Measurements from ENCODE around the gene KLHL4. TPM values are rescaled to one million over a fixed set of nuclear protein-coding genes. Genes with fewer than 3 reads are reported as not detected.
"Not testable (repeated sequence)": the region's sequence is repeated elsewhere in the genome, so short reads cannot be mapped to it uniquely, and the experiment has no call there.

The KLHL4 gene
- total and polyA plus RNA-seq, 4 donors = 0.19 to 0.70 (median 0.46) TPM

- Histone ChIP-seq H3K9ac (ENCODE audit: low read depth in 1 of 2, low read length in 2 of 2) (no peak overlapping the region), H3K27me3 (ENCODE audit: control insufficient read depth in 4 of 4, insufficient read depth in 4 of 4, low read length in 3 of 4) (no peaks in the 10 kb centered on the region), H3K36me3 (ENCODE audit: control insufficient read depth in 4 of 4, insufficient read depth in 3 of 4, low read depth in 1 of 4, low read length in 3 of 4) (no peaks in the 10 kb centered on the region), H3K4me1 (ENCODE audit: control insufficient read depth in 4 of 4, insufficient read depth in 4 of 4, low read length in 3 of 4) (no peaks in the 10 kb centered on the region), H3K4me3 (ENCODE audit: low read depth in 1 of 3, low read length in 3 of 3) (no peak overlapping the region), H3K9me3 (ENCODE audit: control insufficient read depth in 4 of 4, low read length in 3 of 4) (no peaks in the 10 kb centered on the region), H3K27ac (ENCODE audit: low read depth in 1 of 2, low read length in 2 of 2) (no peak overlapping the region)
- no peak for DNase-seq (ENCODE audit: low spot score)
- WGBS = 56% methylated on average over 1 of the region's 1 CpG
- no peak for TF ChIP-seq HNF4A (conservative IDR thresholded peaks at IDR 0.05)
- no peak for TF ChIP-seq FOXA2 (IDR thresholded peaks at IDR 0.05)
- TF ChIP-seq RXRA (IDR thresholded peaks at IDR 0.05) = no peak
- TF ChIP-seq FOXA1 (IDR thresholded peaks at IDR 0.05) = no peak
Observed at GRCh38 chrX:87697409-87697808, 179.8 kb downstream of the KLHL4 start.

GRCh38 chrX:87702795-87703194, 185.2 kb downstream of the KLHL4 start:
- no peaks in the 10 kb centered on the region for H3K36me3 ChIP-seq (ENCODE audit: control insufficient read depth in 4 of 4, insufficient read depth in 3 of 4, low read depth in 1 of 4, low read length in 3 of 4)
- no peak for TF ChIP-seq ZBTB33 (IDR thresholded peaks at IDR 0.05)
- TF ChIP-seq TAF1 (conservative IDR thresholded peaks at IDR 0.05) = no peak
- no peak for TF ChIP-seq MAX (IDR thresholded peaks at IDR 0.05)
- TF ChIP-seq FOXA1 (IDR thresholded peaks at IDR 0.05) = no peak
- TF ChIP-seq ATF3 (IDR thresholded peaks at IDR 0.05) = no peak
- no peak for TF ChIP-seq HNF4A (conservative IDR thresholded peaks at IDR 0.05)
- TF ChIP-seq REST (IDR thresholded peaks at IDR 0.05) = no peak
- H3K4me3 ChIP-seq (ENCODE audit: low read depth in 1 of 3, low read length in 3 of 3) = no peak overlapping the region
- no peaks in the 10 kb centered on the region for H3K27me3 ChIP-seq (ENCODE audit: control insufficient read depth in 4 of 4, insufficient read depth in 4 of 4, low read length in 3 of 4)
- H3K9ac ChIP-seq (ENCODE audit: low read depth in 1 of 2, low read length in 2 of 2) = no peak overlapping the region
- DNase-seq (ENCODE audit: low spot score) = no peak
- no peak overlapping the region for H3K27ac ChIP-seq (ENCODE audit: low read depth in 1 of 2, low read length in 2 of 2)
- H3K9me3 ChIP-seq (ENCODE audit: control insufficient read depth in 4 of 4, low read length in 3 of 4) = peaks cover 0 to under 1% (median 0%) of the 10 kb centered on the region in 4 donors
- no peaks in the 10 kb centered on the region for H3K4me1 ChIP-seq (ENCODE audit: control insufficient read depth in 4 of 4, insufficient read depth in 4 of 4, low read length in 3 of 4)
- WGBS = 79% methylated on average over 3 of the region's 3 CpGs

- WGBS = 76% methylated on average over 1 of the region's 5 CpGs
Observed at GRCh38 chrX:87703469-87703868, 185.9 kb downstream of the KLHL4 start.

More at GRCh38 chrX:87703469-87703868, 185.9 kb downstream of the KLHL4 start:
- not testable (repeated sequence) for H3K4me1 ChIP-seq (ENCODE audit: control insufficient read depth in 4 of 4, insufficient read depth in 4 of 4, low read length in 3 of 4); H3K9ac ChIP-seq (ENCODE audit: low read depth in 1 of 2, low read length in 2 of 2); H3K27me3 ChIP-seq (ENCODE audit: control insufficient read depth in 4 of 4, insufficient read depth in 4 of 4, low read length in 3 of 4); DNase-seq (ENCODE audit: low spot score); H3K36me3 ChIP-seq (ENCODE audit: control insufficient read depth in 4 of 4, insufficient read depth in 3 of 4, low read depth in 1 of 4, low read length in 3 of 4); H3K9me3 ChIP-seq (ENCODE audit: control insufficient read depth in 4 of 4, low read length in 3 of 4); H3K27ac ChIP-seq (ENCODE audit: low read depth in 1 of 2, low read length in 2 of 2); H3K4me3 ChIP-seq (ENCODE audit: low read depth in 1 of 3, low read length in 3 of 3)

Data from liver (tissue), 9 donors.